Breast epithelium (tissue), 3 donors: ENCODE results near the gene CDH4.

Experiments used
- CTCF ChIP-seq, 3 donors: fragments of 450-650 bp; IDR thresholded peaks; one replicate each; pipeline ENCODE4 v1.5.1; 2016 to 2017; ENCODE audit warnings: antibody characterized with exemption in 3 of 3, mild to moderate bottlenecking in 3 of 3, moderate library complexity in 3 of 3
- POLR2A ChIP-seq: fragments of 450-650 bp; IDR thresholded peaks from one replicate; pipeline ENCODE4 v1.6.1; 2016; ENCODE audit warnings: antibody characterized with exemption, mild to moderate bottlenecking, moderate library complexity
- POLR2AphosphoS5 ChIP-seq, 3 donors: sonication (generic); formaldehyde crosslinking; IDR thresholded peaks; one replicate each; pipeline ENCODE4 v1.6.1; 2017; ENCODE audit warnings: antibody characterized with exemption in 3 of 3

DNA sequence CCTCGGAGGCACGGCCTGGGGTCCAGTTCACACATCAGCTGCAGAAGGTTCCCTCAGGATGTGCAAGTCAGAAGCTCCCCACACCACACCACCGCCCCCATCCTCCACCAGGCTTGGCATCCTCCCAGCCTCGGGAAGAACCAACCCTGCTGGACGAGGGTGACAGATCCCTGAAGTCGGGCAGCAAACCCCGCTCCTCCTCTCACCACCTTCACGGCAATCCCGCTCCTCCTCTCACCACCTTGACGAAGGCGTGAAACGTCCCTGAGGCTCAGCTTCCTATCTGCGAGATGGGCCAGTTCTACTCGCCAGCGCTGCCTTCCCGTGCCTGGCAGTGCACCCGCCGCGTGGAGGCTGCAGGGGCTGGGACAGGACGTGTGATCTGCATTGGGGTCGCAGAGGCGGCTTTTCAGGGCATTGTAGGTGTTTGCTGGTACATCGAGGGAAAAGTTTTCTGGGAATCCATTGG, 486.6 kb downstream of the CDH4 start:
- TF ChIP-seq CTCF (IDR thresholded peaks at IDR 0.05) (no peak), POLR2A (no peak), POLR2AphosphoS5 (IDR thresholded peaks at IDR 0.05) (no peak)
